HCT116 (cell line): ENCODE data around the gene MDP1. TPM values are rescaled to one million over a fixed set of nuclear protein-coding genes. Genes with fewer than 3 reads are reported as not detected.
A peak's percentile ranks its signal among the peaks of the same experiment; 100 is the strongest.

Source experiments
- ATAC-seq: fragments of 200-7000 bp; cut with Tn5 transposase; 2 replicates; pipeline ENCODE4 v1.9.1; 2020; ENCODE audit warnings: mild to moderate bottlenecking, moderate library complexity
- BruUV-seq: library from RNA; stranded (reverse); fragments of 400-500 nt; replicated peaks from 2 replicates; lab custom pipeline; 2021; lab: Mats Ljungman, UMichigan
- CTCF ChIA-PET: fragments of 300-600 bp; sonication (Branson Sonifier 250); formaldehyde crosslinking; loops from one replicate; lab custom pipeline; 2021; ENCODE audit warnings: antibody characterized with exemption; lab: Charles Lee
- POLR2A ChIA-PET: fragments of 300-600, 350-600 bp; sonication (Branson Sonifier 250); formaldehyde crosslinking; loops from one replicate; lab custom pipeline; 2021; ENCODE audit warnings: antibody characterized with exemption; lab: Charles Lee
- RAD21 ChIA-PET, 2 experiments: fragments of 300-600 bp; sonication (Branson Sonifier 250); formaldehyde crosslinking; loops; one replicate each; lab custom pipeline; 2023; ENCODE audit warnings: low total read pairs in 2 of 2; ENCODE audit not compliant: uncharacterized antibody in 2 of 2, unreplicated experiment in 2 of 2, low non-redundant PET in 1 of 2; lab: Charles Lee
- DNase-seq: peaks from one replicate; pipeline ENCODE4 v3.0.0-alpha.2; 2010; ENCODE audit warnings: low read depth, low spot score
- H2AFZ ChIP-seq: fragments of 200-600 bp; shearing (Covaris generic), sonication (generic); 2 replicates; pipeline ENCODE4 v1.6.1; 2017; ENCODE audit warnings: low read depth, mixed run types, mixed read lengths, antibody characterized with exemption, low read length; ENCODE audit not compliant: poor library complexity, severe bottlenecking
- H3K27ac ChIP-seq: 2 replicates; pipeline ENCODE4 v1.5.1; 2012; ENCODE audit warnings: low read depth, low read length
- H3K27me3 ChIP-seq: fragments of 200-600 bp; sonication (generic); 2 replicates; pipeline ENCODE4 v1.6.1; 2016; ENCODE audit warnings: mixed run types, low read length, mixed read lengths; ENCODE audit not compliant: insufficient read depth
- H3K36me3 ChIP-seq, 2 experiments: fragments of 200-500 bp in 1 of 2; fragments of 200-600 bp in 1 of 2; sonication (Bioruptor generic) in 1 of 2; sonication (generic) in 1 of 2; 2 replicates each; pipeline versions ENCODE4 v1.5.1 to v1.6.1; 2014 to 2016; ENCODE audit warnings: low read length in 2 of 2, inconsistent platforms in 1 of 2, mixed read lengths in 1 of 2, mixed run types in 1 of 2; ENCODE audit not compliant: insufficient read depth in 2 of 2, control insufficient read depth in 1 of 2
- H3K4me1 ChIP-seq, 2 experiments: fragments of 200-600 bp in 1 of 2; sonication (generic) in 1 of 2; 2 replicates each; pipeline versions ENCODE4 v1.5.1 to v1.6.1; 2012 to 2017; ENCODE audit warnings: low read length in 2 of 2, inconsistent platforms in 1 of 2, mild to moderate bottlenecking in 1 of 2, mixed read lengths in 1 of 2, mixed run types in 1 of 2, moderate library complexity in 1 of 2; ENCODE audit not compliant: insufficient read depth in 2 of 2, control insufficient read depth in 1 of 2
- H3K4me2 ChIP-seq: fragments of 200-600 bp; sonication (generic); 2 replicates; pipeline ENCODE4 v1.6.1; 2017; ENCODE audit warnings: mixed run types, low read length, mixed read lengths
- H3K4me3 ChIP-seq, 2 experiments: fragments of 200-600 bp in 1 of 2; sonication (generic) in 1 of 2; replicated peaks in 1 of 2; 2 replicates each; pipeline ENCODE4 v1.5.1; 2011 to 2016; ENCODE audit warnings: low read length in 2 of 2, control low read depth in 1 of 2, low read depth in 1 of 2, mild to moderate bottlenecking in 1 of 2, mixed read lengths in 1 of 2, mixed run types in 1 of 2
- H3K79me2 ChIP-seq: fragments of 200-600 bp; sonication (generic); 2 replicates; pipeline ENCODE4 v1.6.1; 2017; ENCODE audit warnings: mild to moderate bottlenecking, mixed run types, low read length, moderate library complexity, mixed read lengths; ENCODE audit not compliant: insufficient read depth
- H3K9ac ChIP-seq: fragments of 200-600 bp; sonication (generic); 2 replicates; pipeline ENCODE4 v1.6.1; 2016; ENCODE audit warnings: low read length, mixed read lengths
- H3K9me2 ChIP-seq: fragments of 200-600 bp; sonication (generic), shearing (Covaris generic); 2 replicates; pipeline ENCODE4 v1.6.1; 2017; ENCODE audit warnings: mixed run types, mild to moderate bottlenecking, moderate library complexity; ENCODE audit not compliant: insufficient read depth
- H3K9me3 ChIP-seq, 2 experiments: fragments of 200-500 bp in 1 of 2; fragments of 200-600 bp in 1 of 2; sonication (Bioruptor generic) in 1 of 2; sonication (generic) in 1 of 2; 2 replicates each; pipeline ENCODE4 v1.6.1; 2014 to 2017; ENCODE audit warnings: low read length in 2 of 2, mixed read lengths in 2 of 2, inconsistent platforms in 1 of 2, low read depth in 1 of 2, mild to moderate bottlenecking in 1 of 2, mixed run types in 1 of 2, moderate library complexity in 1 of 2; ENCODE audit not compliant: control insufficient read depth in 1 of 2, insufficient read depth in 1 of 2
- H4K20me1 ChIP-seq: fragments of 200-600 bp; sonication (generic), shearing (Covaris generic); 2 replicates; pipeline ENCODE4 v1.6.1; 2017; ENCODE audit warnings: mixed run types, mild to moderate bottlenecking, moderate library complexity; ENCODE audit not compliant: insufficient read depth
- CBX3 ChIP-seq: IDR thresholded peaks from 2 replicates; pipeline ENCODE4 v1.6.1; 2012; ENCODE audit warnings: low read depth
- CEBPB ChIP-seq: IDR thresholded peaks from 2 replicates; pipeline ENCODE4 v1.6.1; 2012; ENCODE audit warnings: low read depth
- EGR1 ChIP-seq: IDR thresholded peaks from 2 replicates; pipeline ENCODE4 v1.6.1; 2012; ENCODE audit warnings: low read depth
- ELF1 ChIP-seq: IDR thresholded peaks from 2 replicates; pipeline ENCODE4 v1.6.1; 2012; ENCODE audit warnings: low read depth, borderline replicate concordance
- EZH2phosphoT487 ChIP-seq: fragments of 200-600 bp; IDR thresholded peaks from 2 replicates; pipeline ENCODE4 v1.6.1; 2018; ENCODE audit warnings: antibody characterized with exemption, borderline replicate concordance
- FOSL1 ChIP-seq: IDR thresholded peaks from 2 replicates; pipeline ENCODE4 v1.6.1; 2012; ENCODE audit warnings: low read depth
- JUND ChIP-seq: IDR thresholded peaks from 2 replicates; pipeline ENCODE4 v1.6.1; 2012
- MAX ChIP-seq: IDR thresholded peaks from 2 replicates; pipeline ENCODE4 v1.6.1; 2012
- POLR2A ChIP-seq: IDR thresholded peaks from 2 replicates; pipeline ENCODE4 v1.7.0; 2011; ENCODE audit warnings: borderline replicate concordance; ENCODE audit not compliant: insufficient read depth, insufficient read length; ENCODE audit errors: extremely low read depth
- POLR2AphosphoS5 ChIP-seq: IDR thresholded peaks from 2 replicates; pipeline ENCODE4 v1.6.1; 2011; ENCODE audit warnings: mild to moderate bottlenecking, low read depth, low read length, moderate library complexity
- SIN3A ChIP-seq: IDR thresholded peaks from 2 replicates; pipeline ENCODE4 v1.6.1; 2012; ENCODE audit warnings: low read depth
- SRF ChIP-seq: IDR thresholded peaks from 2 replicates; pipeline ENCODE4 v1.6.1; 2012; ENCODE audit warnings: low read depth
- ZNF274 ChIP-seq: fragments of 200-500 bp; sonication (Bioruptor generic); IDR thresholded peaks from 2 replicates; pipeline ENCODE4 v1.6.1; 2014; ENCODE audit warnings: mild to moderate bottlenecking, low read depth, low read length, inconsistent platforms
- intact Hi-C: fragments of 100-400 bp; cut with micrococcal nuclease; formaldehyde crosslinking; loops from 2 replicates; pipeline ENCODE4 v1.10.0; 2022
- total RNA-seq: library from RNA; stranded (reverse); gene quantifications from one replicate; pipeline ENCODE4 v1.2.1, GENCODE V29; 2021; ENCODE audit not compliant: unreplicated experiment

Gene MDP1
- total RNA-seq, 1 experiment from 2014 or later = 15.9 TPM

- TF ChIP-seq SIN3A = peak; percentile 83
- peak; percentile 88 for TF ChIP-seq POLR2AphosphoS5
- peak; percentile 75 for TF ChIP-seq POLR2A
- no peak for TF ChIP-seq EGR1
- TF ChIP-seq SRF = no peak
- TF ChIP-seq JUND = peak; percentile 37; the same call in 1 of the 2 replicates
- peak; percentile 90 for TF ChIP-seq CBX3
- TF ChIP-seq ZNF274 = no peak
- TF ChIP-seq ELF1 = no peak; the same call in 1 of the 2 replicates
Observed at GRCh38 chr14:24215495-24216344, at the start of gene MDP1 (continued).

- no TSS peak for BruUV-seq
- intact Hi-C loops = no loop called here
- Histone ChIP-seq H3K4me3 (no peak overlapping the region), H3K4me1 (peaks cover 2 to 7% of the 10 kb centered on the region in 2 experiments), H3K9me3 (no peaks in the 10 kb centered on the region), H3K27me3 (no peaks in the 10 kb centered on the region), H3K4me2 (no peak overlapping the region), H3K27ac (no peak overlapping the region), H3K9me2 (no peaks in the 10 kb centered on the region), H2AFZ (no peak overlapping the region), H3K79me2 (no peaks in the 10 kb centered on the region), H4K20me1 (no peaks in the 10 kb centered on the region), H3K36me3 (no peaks in the 10 kb centered on the region; a peak in 1 of 4 replicates), H3K9ac (no peak overlapping the region)
- no peak for ATAC-seq
- POLR2A ChIA-PET = no interaction called here
- no peak for DNase-seq
- RAD21 ChIA-PET = no interaction called here
- CTCF ChIA-PET = no interaction called here
- TF ChIP-seq JUND (no peak), EZH2phosphoT487 (no peak), MAX (no peak), CEBPB (no peak), POLR2A (no peak), CBX3 (no peak), ZNF274 (no peak), FOSL1 (no peak), EGR1 (no peak)
Observed at GRCh38 chr14:24264298-24264697, 48.4 kb upstream of the MDP1 start.
